ENCODE measurements around the gene HECTD2.

- TF ChIP-seq, protein P1, sequence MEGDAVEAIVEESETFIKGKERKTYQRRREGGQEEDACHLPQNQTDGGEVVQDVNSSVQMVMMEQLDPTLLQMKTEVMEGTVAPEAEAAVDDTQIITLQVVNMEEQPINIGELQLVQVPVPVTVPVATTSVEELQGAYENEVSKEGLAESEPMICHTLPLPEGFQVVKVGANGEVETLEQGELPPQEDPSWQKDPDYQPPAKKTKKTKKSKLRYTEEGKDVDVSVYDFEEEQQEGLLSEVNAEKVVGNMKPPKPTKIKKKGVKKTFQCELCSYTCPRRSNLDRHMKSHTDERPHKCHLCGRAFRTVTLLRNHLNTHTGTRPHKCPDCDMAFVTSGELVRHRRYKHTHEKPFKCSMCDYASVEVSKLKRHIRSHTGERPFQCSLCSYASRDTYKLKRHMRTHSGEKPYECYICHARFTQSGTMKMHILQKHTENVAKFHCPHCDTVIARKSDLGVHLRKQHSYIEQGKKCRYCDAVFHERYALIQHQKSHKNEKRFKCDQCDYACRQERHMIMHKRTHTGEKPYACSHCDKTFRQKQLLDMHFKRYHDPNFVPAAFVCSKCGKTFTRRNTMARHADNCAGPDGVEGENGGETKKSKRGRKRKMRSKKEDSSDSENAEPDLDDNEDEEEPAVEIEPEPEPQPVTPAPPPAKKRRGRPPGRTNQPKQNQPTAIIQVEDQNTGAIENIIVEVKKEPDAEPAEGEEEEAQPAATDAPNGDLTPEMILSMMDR (IDR thresholded peaks at IDR 0.05), result no peak
- TF ChIP-seq POLR2A (IDR thresholded peaks at IDR 0.05) (no peak), EP300 (IDR thresholded peaks at IDR 0.05) (no peak), POLR2AphosphoS5 (IDR thresholded peaks at IDR 0.05) (no peak)
These were observed 126.0 kb downstream of the HECTD2 start for GRCh38 chr10:91536111-91536510.
